Chondrocyte (in vitro differentiated cells): ENCODE results near the gene NRG4. TPM values are rescaled to one million over a fixed set of nuclear protein-coding genes. Genes with fewer than 3 reads are reported as not detected.
A peak's percentile ranks its signal among the peaks of the same experiment; 100 is the strongest.

ENCODE experiments used
- DNase-seq: peaks from one replicate; pipeline ENCODE4 v3.0.0; 2021; ENCODE audit warnings: mixed read lengths, low spot score
- H3K27ac Mint-ChIP-seq: one replicate; pipeline ENCODE4 v1.8.0; 2021; ENCODE audit warnings: mild to moderate bottlenecking, moderate library complexity, mixed read lengths; ENCODE audit not compliant: unreplicated experiment
- H3K27me3 Mint-ChIP-seq: 2 replicates; pipeline ENCODE4 v1.8.0; 2021; ENCODE audit warnings: low read depth, mixed read lengths
- H3K36me3 Mint-ChIP-seq: 2 replicates; pipeline ENCODE4 v1.8.0; 2021; ENCODE audit warnings: low read depth, mixed read lengths
- H3K4me1 Mint-ChIP-seq: 2 replicates; pipeline ENCODE4 v1.8.0; 2021; ENCODE audit warnings: low read depth, mild to moderate bottlenecking, mixed read lengths
- H3K4me3 Mint-ChIP-seq: one replicate; pipeline ENCODE4 v1.8.0; 2021; ENCODE audit warnings: mild to moderate bottlenecking, moderate library complexity, mixed read lengths; ENCODE audit not compliant: unreplicated experiment
- H3K9me3 Mint-ChIP-seq: 2 replicates; pipeline ENCODE4 v1.8.0; 2021; ENCODE audit warnings: low read depth, mixed read lengths
- total RNA-seq: library from RNA; stranded (reverse); gene quantifications from 3 replicates; pipeline ENCODE4 v1.2.1, GENCODE V29; 2021
- TF ChIP-seq, protein P1 (sequence below): fragments of 200-600 bp; sonication (generic); IDR thresholded peaks from 2 replicates; pipeline ENCODE4 v1.5.0; 2021; ENCODE audit warnings: antibody characterized with exemption, mild to moderate bottlenecking, moderate library complexity

NRG4 gene
- total RNA-seq, 1 donor from 2014 or later, result not detected

DNA sequence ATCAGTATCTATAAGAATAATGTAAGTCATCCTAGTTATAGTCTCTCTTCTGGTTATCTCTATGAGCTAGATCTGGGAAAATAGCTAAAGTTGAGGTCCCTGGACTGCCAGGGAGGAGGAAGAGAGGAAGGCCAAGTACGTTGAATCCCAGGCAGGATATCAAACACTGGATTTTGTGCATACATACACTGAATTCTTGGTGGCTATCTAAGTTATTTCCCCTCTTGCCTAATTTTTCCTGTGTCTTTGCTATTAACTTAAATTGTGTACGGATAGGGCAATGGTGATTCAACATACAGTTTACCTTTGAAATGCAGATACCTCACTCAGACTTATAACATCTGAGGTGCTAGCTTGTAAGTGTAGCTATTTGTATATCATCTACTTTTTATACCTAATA lies 81.4 kb downstream of the NRG4 start:
- H3K4me3 Mint-ChIP-seq, result no peak overlapping the region
- no peaks in the 10 kb centered on the region for H3K9me3 Mint-ChIP-seq
- H3K36me3 Mint-ChIP-seq, result peaks cover 23% of the 10 kb centered on the region
- no peak for DNase-seq
- peaks cover 4% of the 10 kb centered on the region for H3K4me1 Mint-ChIP-seq
- no peaks in the 10 kb centered on the region for H3K27me3 Mint-ChIP-seq
- TF ChIP-seq, protein P1, sequence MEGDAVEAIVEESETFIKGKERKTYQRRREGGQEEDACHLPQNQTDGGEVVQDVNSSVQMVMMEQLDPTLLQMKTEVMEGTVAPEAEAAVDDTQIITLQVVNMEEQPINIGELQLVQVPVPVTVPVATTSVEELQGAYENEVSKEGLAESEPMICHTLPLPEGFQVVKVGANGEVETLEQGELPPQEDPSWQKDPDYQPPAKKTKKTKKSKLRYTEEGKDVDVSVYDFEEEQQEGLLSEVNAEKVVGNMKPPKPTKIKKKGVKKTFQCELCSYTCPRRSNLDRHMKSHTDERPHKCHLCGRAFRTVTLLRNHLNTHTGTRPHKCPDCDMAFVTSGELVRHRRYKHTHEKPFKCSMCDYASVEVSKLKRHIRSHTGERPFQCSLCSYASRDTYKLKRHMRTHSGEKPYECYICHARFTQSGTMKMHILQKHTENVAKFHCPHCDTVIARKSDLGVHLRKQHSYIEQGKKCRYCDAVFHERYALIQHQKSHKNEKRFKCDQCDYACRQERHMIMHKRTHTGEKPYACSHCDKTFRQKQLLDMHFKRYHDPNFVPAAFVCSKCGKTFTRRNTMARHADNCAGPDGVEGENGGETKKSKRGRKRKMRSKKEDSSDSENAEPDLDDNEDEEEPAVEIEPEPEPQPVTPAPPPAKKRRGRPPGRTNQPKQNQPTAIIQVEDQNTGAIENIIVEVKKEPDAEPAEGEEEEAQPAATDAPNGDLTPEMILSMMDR, result no peak
- H3K27ac Mint-ChIP-seq, result no peak overlapping the region

DNA sequence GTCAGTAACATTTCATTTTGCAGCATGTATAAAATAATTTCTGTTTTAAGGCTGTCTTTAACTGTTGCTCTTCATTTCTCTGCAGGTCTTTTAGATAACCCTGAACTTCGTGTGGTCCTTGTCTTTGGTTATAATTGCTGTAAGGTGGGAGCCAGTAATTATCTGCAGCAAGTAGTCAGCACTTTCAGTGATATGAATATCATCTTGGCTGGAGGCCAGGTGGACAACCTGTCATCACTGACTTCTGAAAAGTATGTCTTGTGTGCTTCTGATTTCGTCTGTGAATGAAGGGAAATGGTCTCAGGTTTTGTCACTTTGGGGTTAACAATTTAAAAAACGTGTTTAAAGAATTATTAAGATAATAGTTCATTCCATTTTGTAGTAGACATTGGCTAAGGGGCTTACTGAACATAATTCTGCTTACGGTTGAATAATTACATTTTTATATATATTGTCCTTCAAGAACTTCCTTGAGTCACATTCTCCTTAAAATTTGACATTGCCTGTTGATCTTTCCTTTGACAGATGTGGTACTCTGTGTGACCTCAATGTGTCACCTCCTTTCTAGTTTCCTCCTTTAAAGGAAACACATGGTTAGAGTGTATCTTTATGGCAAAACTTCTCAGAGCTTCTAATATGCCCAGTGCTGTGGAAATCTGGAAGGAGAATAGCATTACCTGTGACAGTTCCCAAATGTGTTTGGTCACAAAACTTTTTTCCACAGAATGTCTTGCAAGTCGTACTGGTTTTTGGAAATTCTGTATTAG lies 82.2 kb downstream of the NRG4 start:
- Mint-ChIP-seq H3K4me1 (peaks cover 8% of the 10 kb centered on the region), H3K27me3 (no peaks in the 10 kb centered on the region), H3K9me3 (no peaks in the 10 kb centered on the region), H3K4me3 (no peak overlapping the region), H3K27ac (no peak overlapping the region), H3K36me3 (peaks cover 27% of the 10 kb centered on the region)
- TF ChIP-seq, protein P1, result no peak
- DNase-seq, result no peak

DNA sequence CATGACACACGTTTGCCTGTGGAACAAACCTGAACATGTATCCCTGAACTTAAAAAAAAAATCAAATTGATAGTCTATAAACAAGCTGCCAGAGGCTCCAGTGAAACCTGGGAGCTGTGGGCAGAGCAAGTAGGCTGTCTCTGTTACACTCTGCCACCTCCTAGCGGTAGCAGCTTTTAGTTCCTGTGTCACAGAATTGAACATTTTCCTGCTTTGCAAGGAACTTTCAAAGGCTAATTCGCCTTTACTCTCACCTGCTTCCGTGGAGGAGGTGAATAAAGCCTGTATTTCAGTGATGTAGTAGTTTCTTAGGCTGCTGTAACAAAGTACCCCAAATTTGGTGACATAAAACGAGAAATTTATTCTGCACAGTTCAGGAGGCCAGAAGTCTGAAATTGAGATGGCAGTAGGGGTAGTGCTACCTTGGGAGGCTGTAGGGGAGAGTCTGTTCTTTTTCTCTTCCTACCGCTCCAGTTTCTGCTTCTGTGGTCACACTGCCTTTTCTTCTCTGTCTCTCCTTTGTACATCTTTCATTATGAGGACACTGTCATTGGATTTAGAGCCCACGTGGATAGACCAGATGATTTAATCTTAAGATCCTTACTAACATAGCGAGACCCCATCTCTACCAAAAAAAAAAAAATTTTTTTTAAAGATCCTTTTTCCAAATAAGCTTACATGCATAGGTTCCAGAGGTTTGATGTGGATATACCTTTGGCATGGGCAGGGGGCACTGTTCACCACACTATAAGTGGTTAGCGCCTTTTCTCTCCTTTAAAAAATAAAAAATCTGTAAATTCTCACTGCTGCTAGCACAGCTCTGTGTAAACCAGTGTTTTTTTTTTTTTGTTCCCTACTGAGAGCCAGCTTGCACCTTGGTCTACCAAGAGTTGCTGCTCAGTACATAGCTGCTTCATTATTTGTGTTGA lies 83.3 kb downstream of the NRG4 start:
- no peak for DNase-seq
- Mint-ChIP-seq H3K4me1 (peaks cover 8% of the 10 kb centered on the region), H3K4me3 (no peak overlapping the region), H3K36me3 (peaks cover 24% of the 10 kb centered on the region), H3K9me3 (no peaks in the 10 kb centered on the region), H3K27ac (no peak overlapping the region), H3K27me3 (no peaks in the 10 kb centered on the region)
- TF ChIP-seq, protein P1, result peak; percentile 63

DNA sequence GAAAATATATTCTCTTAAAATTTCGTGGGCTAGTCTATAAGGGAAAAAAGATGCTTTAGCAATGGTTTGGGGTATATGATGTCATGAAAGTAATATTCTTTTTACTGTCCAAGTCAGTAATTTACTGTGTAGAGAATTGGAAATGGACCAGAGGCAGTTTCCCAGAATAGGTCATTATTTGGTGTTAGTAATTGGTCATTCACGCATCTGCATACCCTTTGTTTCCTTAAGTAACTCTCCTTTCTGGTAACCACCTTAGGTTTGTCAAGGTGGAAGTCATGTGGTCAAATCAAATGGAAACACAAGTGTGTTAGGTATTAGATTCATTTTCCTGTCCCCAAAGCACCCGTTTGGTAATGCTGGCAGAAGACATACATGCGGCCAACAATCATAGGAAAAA lies 84.6 kb downstream of the NRG4 start:
- TF ChIP-seq, protein P1, result no peak
- Mint-ChIP-seq H3K27ac (no peak overlapping the region), H3K36me3 (peaks cover 23% of the 10 kb centered on the region), H3K4me1 (peaks cover 12% of the 10 kb centered on the region), H3K4me3 (no peak overlapping the region), H3K9me3 (no peaks in the 10 kb centered on the region), H3K27me3 (no peaks in the 10 kb centered on the region)
- DNase-seq, result no peak

DNA sequence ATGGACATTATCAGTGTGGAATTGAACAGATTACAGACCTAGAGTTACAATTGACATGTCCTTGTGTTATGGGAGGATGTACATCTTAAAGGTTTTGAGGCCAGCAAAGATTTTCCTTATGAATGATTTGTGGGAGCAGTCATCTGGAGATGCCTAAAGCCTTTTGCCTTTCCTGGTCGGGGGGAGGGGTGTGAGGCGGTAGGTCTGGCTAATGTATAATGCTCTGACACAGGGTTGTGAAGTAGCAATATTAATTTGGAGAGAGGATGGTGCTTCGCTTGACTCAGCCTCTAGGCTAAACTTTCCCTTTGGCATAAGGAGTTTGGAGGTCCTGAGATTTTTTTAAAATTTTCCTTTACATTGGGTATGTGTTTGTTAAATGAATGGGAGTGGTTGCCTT lies 85.3 kb downstream of the NRG4 start:
- DNase-seq, result no peak
- Mint-ChIP-seq H3K4me1 (peaks cover 19% of the 10 kb centered on the region), H3K27ac (no peak overlapping the region), H3K9me3 (no peaks in the 10 kb centered on the region), H3K27me3 (no peaks in the 10 kb centered on the region), H3K36me3 (peaks cover 21% of the 10 kb centered on the region), H3K4me3 (no peak overlapping the region)
- TF ChIP-seq, protein P1, result no peak
